Adrenal gland (tissue), 12 donors: ENCODE measurements around the gene GLI2. TPM values are rescaled to one million over a fixed set of nuclear protein-coding genes. Genes with fewer than 3 reads are reported as not detected.

Experiments used
- DNase-seq, 7 donors: peaks; one replicate each; pipeline ENCODE4 v3.0.0-alpha.2; 2019 to 2020
- H3K27ac ChIP-seq, 5 donors: fragments of 200-600 bp; sonication (generic) in 4 of 5; 1 replicate in 3 of 5; 2 replicates in 2 of 5; pipeline versions ENCODE4 v1.5.1 to v1.8.0; 2016 to 2020; ENCODE audit warnings: mild to moderate bottlenecking in 1 of 5
- H3K27me3 ChIP-seq: fragments of 200-600 bp; 2 replicates; pipeline ENCODE4 v1.8.0; 2021
- H3K36me3 ChIP-seq, 2 donors: fragments of 200-600 bp; replicated peaks in 1 of 2; 1 replicate in 1 of 2; 2 replicates in 1 of 2; pipeline versions ENCODE4 v1.5.1 to v1.8.0; 2018 to 2022
- H3K4me1 ChIP-seq, 2 donors: fragments of 200-600 bp; replicated peaks in 1 of 2; 1 replicate in 1 of 2; 2 replicates in 1 of 2; pipeline versions ENCODE4 v1.5.1 to v1.8.0; 2018 to 2021
- H3K4me3 ChIP-seq, 4 donors: fragments of 200-600 bp; sonication (generic) in 3 of 4; one replicate each; pipeline ENCODE4 v1.5.1; 2016 to 2018
- H3K9me3 ChIP-seq, 3 donors: fragments of 200-600 bp; sonication (generic) in 1 of 3; replicated peaks in 1 of 3; 1 replicate in 2 of 3; 2 replicates in 1 of 3; pipeline versions ENCODE4 v1.5.1 to v1.8.0; 2016 to 2021
- CTCF ChIP-seq, 6 experiments: fragments of 450-650 bp in 4 of 6; fragments of 200-600 bp in 2 of 6; sonication (generic) in 1 of 6; IDR thresholded peaks; 1 replicate in 5 of 6; 2 replicates in 1 of 6; pipeline versions ENCODE4 v1.5.1 to v1.8.0; 2016 to 2021; ENCODE audit warnings: antibody characterized with exemption in 6 of 6, mild to moderate bottlenecking in 2 of 6, moderate library complexity in 1 of 6
- POLR2A ChIP-seq, 2 donors: fragments of 450-650 bp; IDR thresholded peaks; one replicate each; pipeline ENCODE4 v1.6.1; 2017; ENCODE audit warnings: antibody characterized with exemption in 2 of 2, mild to moderate bottlenecking in 2 of 2, moderate library complexity in 1 of 2
- WGBS, 4 donors: extraction: QIAGEN DNeasy Blood & Tissue Kit in 2 of 4; methylation state at CpG; one replicate each; pipeline versions ENCODE4 v1.1.5 to v1.1.7; 2013 to 2017; 5-methylcytosine and 5-hydroxymethylcytosine counted together
- intact Hi-C, 2 donors: fragments of 100-400 bp; cut with DNase I; formaldehyde crosslinking; loops; one replicate each; pipeline versions ENCODE4 v1.14.1 to v1.15.0; 2022 to 2023
- polyA plus RNA-seq, 3 donors: library from polyadenylated mRNA; stranded (reverse); fragments of 200-250 nt in 2 of 3; fragments of 350-450 nt in 1 of 3; fragmentation: Illumina TruSeq in 1 of 3; extraction: RNeasy Lipid Tissue Mini Kit (QIAGEN cat#74804) in 1 of 3; gene quantifications; one replicate each; pipeline ENCODE4 v1.2.3, GENCODE V29; 2013 to 2014
- total RNA-seq, 9 donors: library from RNA; depleted of rRNA in 4 of 9; stranded (reverse); fragments of >200 nt in 4 of 9; fragments of 120-200 nt in 1 of 9; fragmentation: NEBNext Ultra II Directional in 1 of 9; extraction: Animal tissue kit (Norgen Biotek cat#: 25700) in 1 of 9; gene quantifications; one replicate each; pipeline versions ENCODE4 v1.1.0 to v1.2.4, GENCODE V29; 2013 to 2023
- donor health status: healthy with polysubstance abuse.
- donor health status: Bipolar disorder and iron deficiency.
- donor health status: DM: yes; HTN: yes; CAD: no.
- donor health status: DM: no; HTN: no; CAD: no.
- donor health status: DM: no; HTN: no; CAD: no.
- donor health status: DM: yes; HTN: yes; CAD: no.

The GLI2 gene
- total and polyA plus RNA-seq, 12 donors = 0.51 to 4.5 (median 2.5) TPM

GRCh38 chr2:120763931-120764330 is 28.3 kb downstream of the GLI2 start:
- peaks cover 0 to 17% of the 10 kb centered on the region in 2 donors for H3K4me1 ChIP-seq
- WGBS, 4 donors = 88 to 94% (median 93%) methylated on average over 10 of the region's 10 CpGs

GRCh38 chr2:120764492-120764891 is 28.8 kb downstream of the GLI2 start:
- H3K27ac ChIP-seq = peak overlapping the region in 3 of 5 donors; percentile 24 to 92 (median 70)
- no peak overlapping the region for H3K4me3 ChIP-seq
- no peaks in the 10 kb centered on the region for H3K36me3 ChIP-seq
- intact Hi-C loops = no loop called here
- H3K4me1 ChIP-seq = peaks cover 0 to 15% of the 10 kb centered on the region in 2 donors
- peak in 2 of 7 donors; percentile 1 to 2 for DNase-seq
- WGBS, 4 donors = 84 to 90% (median 86%) methylated on average over 6 of the region's 6 CpGs
- no peaks in the 10 kb centered on the region for H3K27me3 ChIP-seq
- no peaks in the 10 kb centered on the region for H3K9me3 ChIP-seq
- TF ChIP-seq POLR2A (IDR thresholded peaks at IDR 0.05) (no peak), CTCF (IDR thresholded peaks at IDR 0.05) (no peak)

More at GRCh38 chr2:120763931-120764330, 28.3 kb downstream of the GLI2 start:
- Histone ChIP-seq H3K36me3 (no peaks in the 10 kb centered on the region), H3K27me3 (no peaks in the 10 kb centered on the region), H3K4me3 (no peak overlapping the region), H3K9me3 (no peaks in the 10 kb centered on the region), H3K27ac (peak overlapping the region in 1 of 5 donors; percentile 92)
- intact Hi-C loops = no loop called here
- TF ChIP-seq POLR2A (IDR thresholded peaks at IDR 0.05) = no peak
- no peak for TF ChIP-seq CTCF (IDR thresholded peaks at IDR 0.05)
- DNase-seq = peak in 1 of 7 donors; percentile 2

- Histone ChIP-seq H3K4me3 (no peak overlapping the region), H3K27me3 (no peaks in the 10 kb centered on the region), H3K36me3 (no peaks in the 10 kb centered on the region), H3K9me3 (no peaks in the 10 kb centered on the region), H3K27ac (peak overlapping the region in 4 of 5 donors; percentile 19 to 92 (median 47)), H3K4me1 (peaks cover 0 to 15% of the 10 kb centered on the region in 2 donors)
- intact Hi-C loops = no loop called here
- 64 to 90% (median 73%) methylated on average over 8 to 11 of the region's 11 CpGs for WGBS, 4 donors
- TF ChIP-seq POLR2A (IDR thresholded peaks at IDR 0.05) = no peak
- no peak for TF ChIP-seq CTCF (IDR thresholded peaks at IDR 0.05)
- peak in 2 of 7 donors; percentile 5 to 12 for DNase-seq
Measured at GRCh38 chr2:120764991-120765677, 29.5 kb downstream of the GLI2 start.

GRCh38 chr2:120765678-120766469 is 30.2 kb downstream of the GLI2 start:
- 63 to 78% (median 68%) methylated on average over 15 to 27 of the region's 27 CpGs for WGBS, 4 donors
- Histone ChIP-seq H3K27me3 (no peaks in the 10 kb centered on the region), H3K4me1 (peaks cover 0 to 15% of the 10 kb centered on the region in 2 donors), H3K4me3 (no peak overlapping the region), H3K36me3 (no peaks in the 10 kb centered on the region), H3K27ac (peak overlapping the region in 4 of 5 donors; percentile 26 to 92 (median 74)), H3K9me3 (no peaks in the 10 kb centered on the region)
- TF ChIP-seq POLR2A (IDR thresholded peaks at IDR 0.05) (no peak), CTCF (IDR thresholded peaks at IDR 0.05) (no peak)
- intact Hi-C loops = no loop called here
- peak; percentile 48 to 92 (median 72) for DNase-seq
